ENCODE data around the gene CACNG4. TPM values are rescaled to one million over a fixed set of nuclear protein-coding genes. Genes with fewer than 3 reads are reported as not detected.
"Not testable (repeated sequence)": the region's sequence is repeated elsewhere in the genome, so short reads cannot be mapped to it uniquely, and the experiment has no call there.

Gene CACNG4
- total RNA-seq, 2 experiments from 2014 or later = not detected

DNA sequence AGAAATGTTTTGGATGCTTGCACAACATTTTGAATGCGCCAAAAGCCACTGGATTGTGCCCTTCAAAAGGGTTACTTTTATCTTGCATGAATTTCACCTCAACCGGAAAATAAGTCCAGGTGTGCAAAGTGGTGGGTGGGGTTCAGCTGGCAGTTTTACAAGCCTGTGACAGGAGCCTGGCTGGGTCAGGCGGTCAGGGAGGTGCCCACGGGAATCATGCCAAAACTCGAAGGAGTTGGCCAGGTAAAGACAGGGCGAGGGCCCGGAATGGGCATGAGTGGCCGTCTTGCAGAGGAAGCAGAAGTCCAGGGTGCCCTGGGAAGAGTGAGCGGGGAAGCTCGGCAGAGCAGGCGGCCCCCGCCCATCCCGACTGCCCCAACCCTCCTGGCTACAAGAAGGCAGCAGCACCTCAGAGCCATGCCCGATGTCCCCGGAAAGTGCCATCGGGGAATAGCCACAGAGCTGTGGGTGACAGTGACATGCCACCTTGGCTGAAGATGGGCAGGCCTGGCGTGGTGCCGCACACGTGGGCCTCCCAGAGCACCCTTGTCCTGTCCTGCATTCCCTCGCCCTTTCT, 60.8 kb downstream of the CACNG4 start:
- Mint-ChIP-seq H3K27me3 (no peaks in the 10 kb centered on the region), H3K36me3 (ENCODE audit: low read depth) (no peaks in the 10 kb centered on the region), H3K27ac (no peak overlapping the region), H3K4me3 (no peak overlapping the region), H3K9me3 (no peaks in the 10 kb centered on the region), H3K4me1 (no peaks in the 10 kb centered on the region)
- ChIA-PET POLR2A (no interaction called here), CTCF (no interaction called here)
- no peak for DNase-seq

DNA sequence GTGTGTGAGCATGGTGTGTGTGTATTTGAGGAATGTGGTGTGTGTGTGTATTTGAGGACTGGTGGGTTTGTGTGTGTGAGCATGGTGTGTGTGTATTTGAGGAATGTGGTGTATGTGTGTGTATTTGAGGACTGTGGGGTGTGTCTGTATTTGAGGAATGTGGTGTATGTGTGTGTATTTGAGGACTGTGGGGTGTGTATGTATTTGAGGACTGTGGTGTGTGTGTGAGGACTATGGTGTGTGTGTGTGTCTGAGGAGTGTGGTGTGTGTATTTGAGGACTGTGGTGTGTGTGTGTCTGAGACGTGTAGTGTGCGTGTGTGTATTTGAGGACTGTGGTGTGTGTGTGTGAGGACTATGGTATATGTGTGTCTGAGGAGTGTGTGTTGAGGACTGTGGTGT, 61.8 kb downstream of the CACNG4 start:
- ChIA-PET POLR2A (no interaction called here), CTCF (no interaction called here)
- H3K4me3 Mint-ChIP-seq = no peak overlapping the region
- H3K4me1 Mint-ChIP-seq = no peaks in the 10 kb centered on the region
- H3K36me3 Mint-ChIP-seq (ENCODE audit: low read depth) = no peaks in the 10 kb centered on the region
- H3K27ac Mint-ChIP-seq = no peak overlapping the region
- H3K27me3 Mint-ChIP-seq = no peaks in the 10 kb centered on the region
- no peak for DNase-seq
- H3K9me3 Mint-ChIP-seq = no peaks in the 10 kb centered on the region

GRCh38 chr17:67027031-67027628, 62.6 kb downstream of the CACNG4 start:
- H3K4me1 Mint-ChIP-seq = no peaks in the 10 kb centered on the region

DNA sequence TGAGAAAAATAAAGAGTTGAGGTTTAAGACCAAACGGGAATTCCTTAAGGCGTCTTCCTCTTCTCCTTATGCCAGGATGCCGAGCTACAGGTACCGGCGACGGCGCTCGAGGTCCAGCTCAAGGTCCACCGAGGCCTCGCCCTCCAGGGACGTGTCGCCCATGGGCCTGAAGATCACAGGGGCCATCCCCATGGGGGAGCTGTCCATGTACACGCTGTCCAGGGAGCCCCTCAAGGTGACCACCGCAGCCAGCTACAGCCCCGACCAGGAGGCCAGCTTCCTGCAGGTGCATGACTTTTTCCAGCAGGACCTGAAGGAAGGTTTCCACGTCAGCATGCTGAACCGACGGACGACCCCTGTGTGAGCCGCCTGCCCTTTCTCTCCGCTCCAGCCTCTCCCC, 66.1 kb downstream of the CACNG4 start:
- H3K9me3 Mint-ChIP-seq = no peaks in the 10 kb centered on the region
- ChIA-PET CTCF (no interaction called here), POLR2A (no interaction called here)
- DNase-seq = no peak
- no peak overlapping the region for H3K27ac Mint-ChIP-seq
- H3K4me1 Mint-ChIP-seq = no peaks in the 10 kb centered on the region
- peaks cover 3% of the 10 kb centered on the region for H3K27me3 Mint-ChIP-seq
- H3K36me3 Mint-ChIP-seq (ENCODE audit: low read depth) = no peaks in the 10 kb centered on the region
- H3K4me3 Mint-ChIP-seq = no peak overlapping the region

More at GRCh38 chr17:67027031-67027628, 62.6 kb downstream of the CACNG4 start:
- ChIA-PET POLR2A (no interaction called here), CTCF (no interaction called here)
- Mint-ChIP-seq H3K9me3 (no peaks in the 10 kb centered on the region), H3K4me3 (no peak overlapping the region), H3K27me3 (no peaks in the 10 kb centered on the region), H3K36me3 (ENCODE audit: low read depth) (no peaks in the 10 kb centered on the region), H3K27ac (no peak overlapping the region)
- no peak for DNase-seq

DNA sequence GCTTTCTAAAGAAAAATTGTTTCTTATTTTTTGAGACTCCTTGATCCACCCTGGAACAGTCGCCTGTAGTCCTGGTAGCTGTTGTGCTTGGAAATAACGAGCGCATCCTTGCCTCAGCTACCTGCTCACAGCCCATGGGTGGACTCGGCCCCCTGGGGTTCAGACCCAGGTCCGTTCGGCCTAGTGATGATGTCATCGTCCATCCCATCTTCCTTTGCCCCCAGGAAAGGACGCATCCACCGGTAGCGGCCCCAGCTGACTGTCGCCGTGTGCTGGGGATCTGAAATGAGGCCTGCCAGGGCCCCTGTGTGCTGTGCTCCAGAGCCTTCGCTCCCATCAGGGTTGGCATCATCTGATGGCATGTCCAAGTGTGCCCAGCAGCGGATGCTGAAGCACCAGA, 67.9 kb downstream of the CACNG4 start:
- Mint-ChIP-seq H3K27ac (no peak overlapping the region), H3K36me3 (ENCODE audit: low read depth) (no peaks in the 10 kb centered on the region), H3K9me3 (no peaks in the 10 kb centered on the region), H3K27me3 (peaks cover 7% of the 10 kb centered on the region), H3K4me1 (peaks cover 2% of the 10 kb centered on the region), H3K4me3 (no peak overlapping the region)
- POLR2A ChIA-PET = no interaction called here
- CTCF ChIA-PET = no interaction called here
- no peak for DNase-seq

GRCh38 chr17:67032985-67033384, 68.5 kb downstream of the CACNG4 start:
- Mint-ChIP-seq H3K4me1 (peaks cover 2% of the 10 kb centered on the region), H3K4me3 (no peak overlapping the region), H3K27ac (no peak overlapping the region), H3K27me3 (peaks cover 7% of the 10 kb centered on the region), H3K9me3 (no peaks in the 10 kb centered on the region), H3K36me3 (ENCODE audit: low read depth) (no peaks in the 10 kb centered on the region)
- ChIA-PET POLR2A (no interaction called here), CTCF (no interaction called here)
- DNase-seq = no peak

GRCh38 chr17:67033613-67034012, 69.1 kb downstream of the CACNG4 start:
- ChIA-PET CTCF (no interaction called here), POLR2A (no interaction called here)
- peaks cover 7% of the 10 kb centered on the region for H3K27me3 Mint-ChIP-seq
- H3K9me3 Mint-ChIP-seq = no peaks in the 10 kb centered on the region
- peaks cover 2% of the 10 kb centered on the region for H3K4me1 Mint-ChIP-seq
- no peaks in the 10 kb centered on the region for H3K36me3 Mint-ChIP-seq (ENCODE audit: low read depth)
- DNase-seq = no peak
- H3K4me3 Mint-ChIP-seq = no peak overlapping the region
- H3K27ac Mint-ChIP-seq = no peak overlapping the region

- H3K4me3 Mint-ChIP-seq = no peak overlapping the region
- CTCF ChIA-PET = interaction anchor here (0.6 kb wide), 1 partner anchor 1086 kb away, joined by 4 read pairs; no protein-coding TSS in a partner anchor
- H3K36me3 Mint-ChIP-seq (ENCODE audit: low read depth) = no peaks in the 10 kb centered on the region
- no peak for DNase-seq
- H3K27me3 Mint-ChIP-seq = peaks cover 7% of the 10 kb centered on the region
- H3K9me3 Mint-ChIP-seq = no peaks in the 10 kb centered on the region
- POLR2A ChIA-PET = no interaction called here
- peaks cover 2% of the 10 kb centered on the region for H3K4me1 Mint-ChIP-seq
- H3K27ac Mint-ChIP-seq = no peak overlapping the region
These were observed 70.9 kb downstream of the CACNG4 start for GRCh38 chr17:67035131-67036083.

- DNase-seq = no peak
- no peak overlapping the region for H3K27ac Mint-ChIP-seq
- H3K4me1 Mint-ChIP-seq = peaks cover 2% of the 10 kb centered on the region
- no peaks in the 10 kb centered on the region for H3K9me3 Mint-ChIP-seq
- peaks cover 7% of the 10 kb centered on the region for H3K27me3 Mint-ChIP-seq
- H3K36me3 Mint-ChIP-seq (ENCODE audit: low read depth) = no peaks in the 10 kb centered on the region
- POLR2A ChIA-PET = no interaction called here
- CTCF ChIA-PET = no interaction called here
- no peak overlapping the region for H3K4me3 Mint-ChIP-seq
These were observed 74.4 kb downstream of the CACNG4 start for GRCh38 chr17:67038861-67039365.

DNA sequence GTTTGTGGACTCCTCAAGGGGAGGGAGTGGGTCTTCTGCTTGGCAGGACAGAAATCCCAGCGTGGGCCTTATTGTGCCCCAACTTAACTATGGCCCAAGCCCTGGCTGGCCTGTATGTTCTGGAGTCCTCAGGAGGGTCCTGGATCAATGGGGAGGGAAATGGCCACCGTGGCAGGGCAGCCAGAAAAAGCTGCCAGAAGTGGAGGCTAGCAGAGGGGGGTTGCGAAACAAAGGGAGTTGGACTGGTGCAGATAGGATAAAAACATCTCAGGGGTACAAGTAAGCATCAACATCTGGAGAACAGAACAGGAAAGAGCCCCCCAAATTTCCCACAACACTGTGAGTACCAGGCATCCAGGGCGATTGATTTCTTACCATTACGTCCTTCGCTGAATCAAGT, 76.1 kb downstream of the CACNG4 start:
- Mint-ChIP-seq H3K4me3 (no peak overlapping the region), H3K27me3 (peaks cover 3% of the 10 kb centered on the region), H3K9me3 (no peaks in the 10 kb centered on the region), H3K27ac (no peak overlapping the region), H3K4me1 (peaks cover 2% of the 10 kb centered on the region), H3K36me3 (ENCODE audit: low read depth) (no peaks in the 10 kb centered on the region)
- no peak for DNase-seq
- CTCF ChIA-PET = no interaction called here
- POLR2A ChIA-PET = no interaction called here

DNA sequence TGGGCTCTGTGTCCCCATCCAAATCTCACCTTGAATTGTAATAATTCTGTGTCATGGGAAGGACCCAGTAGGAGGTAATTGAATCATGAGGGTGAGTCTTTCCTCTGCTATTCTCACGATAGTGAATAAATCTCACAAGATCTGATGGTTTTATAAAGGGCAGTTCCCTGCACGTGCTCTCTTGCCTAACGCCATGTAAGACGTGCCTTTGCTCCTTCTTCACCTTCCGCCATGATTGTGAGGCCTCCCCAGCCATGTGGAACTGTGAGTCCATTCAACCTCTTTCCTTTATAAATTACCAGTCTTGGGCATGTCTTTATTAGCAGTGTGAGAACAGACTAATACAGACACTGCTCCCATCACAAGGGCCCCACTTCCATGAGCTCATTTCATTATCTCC, 76.6 kb downstream of the CACNG4 start:
- H3K27ac Mint-ChIP-seq; H3K4me1 Mint-ChIP-seq; CTCF ChIA-PET; DNase-seq; H3K9me3 Mint-ChIP-seq; H3K27me3 Mint-ChIP-seq; H3K36me3 Mint-ChIP-seq (ENCODE audit: low read depth); H3K4me3 Mint-ChIP-seq; POLR2A ChIA-PET: not testable (repeated sequence)

DNA sequence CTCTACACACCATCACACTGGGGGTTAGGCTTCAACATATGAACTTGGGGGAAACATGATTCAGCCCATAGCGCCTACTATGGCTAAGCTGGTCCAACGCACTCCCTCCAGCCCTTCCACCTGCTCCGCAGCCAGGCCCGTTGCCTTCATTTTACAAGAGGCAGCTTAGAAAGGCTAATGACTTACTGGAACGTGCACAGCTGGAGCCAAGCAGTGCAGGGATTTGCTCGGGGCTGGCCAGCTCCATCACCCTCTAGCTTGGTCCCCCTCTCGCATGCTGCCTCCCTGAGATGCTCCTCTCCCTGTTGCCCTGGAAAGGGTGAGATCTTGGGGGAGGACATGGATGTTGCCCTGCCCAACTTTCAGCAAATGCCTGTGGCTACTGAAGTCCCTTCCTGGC, 77.0 kb downstream of the CACNG4 start:
- H3K27me3 Mint-ChIP-seq = no peaks in the 10 kb centered on the region
- no peaks in the 10 kb centered on the region for H3K4me1 Mint-ChIP-seq
- no peak for DNase-seq
- H3K4me3 Mint-ChIP-seq = no peak overlapping the region
- H3K9me3 Mint-ChIP-seq = no peaks in the 10 kb centered on the region
- H3K27ac Mint-ChIP-seq = no peak overlapping the region
- CTCF ChIA-PET = no interaction called here
- POLR2A ChIA-PET = no interaction called here
- no peaks in the 10 kb centered on the region for H3K36me3 Mint-ChIP-seq (ENCODE audit: low read depth)

DNA sequence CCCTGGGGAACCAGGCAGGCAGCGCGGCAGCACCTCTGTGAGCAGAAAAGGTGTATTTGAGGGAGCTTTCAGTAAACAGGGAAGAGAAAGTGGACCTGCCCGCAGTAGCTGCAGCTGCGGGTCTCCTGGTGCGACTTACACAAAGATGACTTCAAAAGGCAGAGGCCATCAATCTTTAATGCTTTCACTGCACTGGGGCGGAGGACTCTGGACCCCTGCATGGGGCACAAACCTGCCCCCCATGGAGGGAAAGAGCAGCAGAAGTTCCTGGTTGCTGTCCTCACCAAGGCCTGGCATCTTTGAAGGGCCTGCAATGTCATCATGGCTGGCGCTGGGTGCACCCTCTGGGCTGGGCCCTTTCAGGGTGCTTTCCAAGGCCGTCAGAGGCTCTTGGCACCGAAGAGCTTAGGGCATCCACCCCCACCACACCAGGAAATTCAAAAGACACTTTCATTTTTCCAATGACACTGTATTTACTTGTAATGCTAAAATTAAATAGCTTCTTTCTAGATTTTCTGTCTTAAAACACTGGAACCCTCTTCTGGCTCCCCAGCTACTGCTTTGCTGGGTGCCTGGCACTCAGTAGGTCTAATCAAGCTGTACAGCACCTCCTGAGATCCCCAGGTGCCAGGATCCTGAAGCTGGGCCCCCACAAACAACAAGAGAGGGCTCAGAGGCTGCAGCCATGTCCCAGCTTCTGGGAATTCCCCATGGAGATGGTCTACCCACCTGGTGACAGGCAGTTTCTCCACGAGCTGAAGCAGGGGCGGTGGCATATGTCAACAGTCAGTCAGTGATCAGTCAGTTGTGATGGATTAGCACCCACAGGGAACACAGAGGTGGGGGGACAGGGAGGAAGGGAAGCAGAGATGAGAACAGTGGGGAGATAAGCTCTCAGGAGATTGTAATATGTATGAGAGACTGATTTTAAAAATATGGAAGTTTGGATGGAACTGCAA, 77.7 kb downstream of the CACNG4 start:
- no peak for DNase-seq
- Mint-ChIP-seq H3K4me3 (no peak overlapping the region), H3K27ac (no peak overlapping the region), H3K36me3 (ENCODE audit: low read depth) (peaks cover 3% of the 10 kb centered on the region), H3K9me3 (no peaks in the 10 kb centered on the region), H3K4me1 (no peaks in the 10 kb centered on the region), H3K27me3 (peaks cover 2% of the 10 kb centered on the region)
- CTCF ChIA-PET = no interaction called here
- POLR2A ChIA-PET = no interaction called here

Data from activated CD4-positive, alpha-beta memory T cell treated with anti-CD3 and anti-CD28 coated beads, Interleukin-2, amount 10 ng/mL, durations not matched to agents 7 days and 5 days (primary cell).